HepG2 (cell line): ENCODE results near the gene SEMA4A. TPM values are rescaled to one million over a fixed set of nuclear protein-coding genes. Genes with fewer than 3 reads are reported as not detected.

Experiments
- ATF7 ChIP-seq, 2 experiments: fragments of 450-650 bp in 1 of 2; sonication (generic) in 1 of 2; formaldehyde crosslinking in 1 of 2; IDR thresholded peaks; 2 replicates each; pipeline versions ENCODE4 v1.4.0 to v1.6.1; 2016 to 2020; ENCODE audit warnings: antibody characterized with exemption in 1 of 2, mild to moderate bottlenecking in 1 of 2, missing genetic modification reagents in 1 of 2
- BCL6 ChIP-seq: IDR thresholded peaks from 2 replicates; pipeline ENCODE4 v1.6.1; 2016; ENCODE audit warnings: missing genetic modification reagents, missing compliant biosample characterization
- BRD4 ChIP-seq: sonication (generic); formaldehyde crosslinking; IDR thresholded peaks from 2 replicates; pipeline ENCODE4 v1.4.0; 2020; ENCODE audit warnings: missing genetic modification reagents
- CBX1 ChIP-seq: IDR thresholded peaks from one replicate; pipeline ENCODE4 v1.6.1; 2016; ENCODE audit warnings: antibody characterized with exemption, low read depth
- DPF2 ChIP-seq: sonication (generic); formaldehyde crosslinking; IDR thresholded peaks from 2 replicates; pipeline ENCODE4 v1.4.0; 2020; ENCODE audit warnings: mild to moderate bottlenecking, low read depth, missing genetic modification reagents, borderline replicate concordance
- FIP1L1 ChIP-seq: fragments of 200-400 bp; formaldehyde crosslinking; IDR thresholded peaks from 2 replicates; pipeline ENCODE4 v1.6.1; 2018; ENCODE audit warnings: low read depth, mild to moderate bottlenecking, low read length, moderate library complexity, borderline replicate concordance; ENCODE audit not compliant: insufficient read depth
- KAT8 ChIP-seq: IDR thresholded peaks from 2 replicates; pipeline ENCODE4 v1.6.1; 2016; ENCODE audit warnings: missing genetic modification reagents, missing compliant biosample characterization
- KDM3A ChIP-seq: IDR thresholded peaks from 2 replicates; pipeline ENCODE4 v1.6.1; 2018; ENCODE audit warnings: low read depth, missing compliant biosample characterization
- NPAS2 ChIP-seq: sonication (generic); formaldehyde crosslinking; IDR thresholded peaks from 2 replicates; pipeline ENCODE4 v1.8.0; 2022; ENCODE audit warnings: mild to moderate bottlenecking, missing genetic modification reagents, borderline replicate concordance
- PHF8 ChIP-seq: sonication (generic); formaldehyde crosslinking; IDR thresholded peaks from 2 replicates; pipeline ENCODE4 v1.5.0; 2020; ENCODE audit warnings: missing genetic modification reagents
- REPIN1 ChIP-seq: sonication (generic); formaldehyde crosslinking; IDR thresholded peaks from 2 replicates; pipeline ENCODE4 v1.8.0; 2022; ENCODE audit warnings: missing genetic modification reagents, low read depth, mild to moderate bottlenecking, borderline replicate concordance
- SP1 ChIP-seq, 2 experiments: fragments of 450-650 bp in 1 of 2; sonication (generic) in 1 of 2; formaldehyde crosslinking in 1 of 2; IDR thresholded peaks; 2 replicates each; pipeline versions ENCODE4 v1.4.0 to v1.6.1; 2016 to 2020; ENCODE audit warnings: missing genetic modification reagents in 1 of 2
- SRF ChIP-seq: IDR thresholded peaks from 2 replicates; pipeline ENCODE4 v1.6.1; 2011; ENCODE audit warnings: mild to moderate bottlenecking, low read depth, low read length, moderate library complexity
- XRCC5 ChIP-seq: fragments of 200-400 bp; formaldehyde crosslinking; optimal IDR thresholded peaks from 2 replicates; pipeline ENCODE3; 2017; ENCODE audit warnings: mild to moderate bottlenecking, low read length
- YY1 ChIP-seq: IDR thresholded peaks from 2 replicates; pipeline ENCODE4 v1.6.1; 2011; ENCODE audit warnings: low read length, low read depth, moderate library complexity, mild to moderate bottlenecking; ENCODE audit not compliant: insufficient read depth, insufficient replicate concordance
- ZNF570 ChIP-seq: sonication (generic); formaldehyde crosslinking; IDR thresholded peaks from 2 replicates; pipeline ENCODE4 v1.4.0; 2020; ENCODE audit warnings: mild to moderate bottlenecking, missing genetic modification reagents, borderline replicate concordance
- ZSCAN30 ChIP-seq: sonication (generic); formaldehyde crosslinking; IDR thresholded peaks from 2 replicates; pipeline ENCODE4 v1.5.0; 2020; ENCODE audit warnings: mild to moderate bottlenecking, missing genetic modification reagents
- polyA plus RNA-seq, 8 experiments: library from polyadenylated mRNA; depleted of rRNA in 3 of 8; stranded (reverse) in 7 of 8; unstranded in 1 of 8; fragments of >200 nt; fragmentation: Illumina TruSeq in 4 of 8; extraction: Trizol in 4 of 8; gene quantifications; 2 replicates each; pipeline versions ENCODE4 v1.2.1 to v1.2.3, GENCODE V29; 2011 to 2016; ENCODE audit warnings: low read depth in 4 of 8, missing spikeins in 1 of 8, mixed read lengths in 1 of 8; ENCODE audit not compliant: insufficient read depth in 1 of 8
- total RNA-seq, 5 experiments: library from RNA; depleted of rRNA; stranded (reverse); fragments of >200 nt; fragmentation: Illumina TruSeq; extraction: Trizol; gene quantifications; 2 replicates each; pipeline ENCODE4 v1.2.3, GENCODE V29; 2016; ENCODE audit warnings: low read depth in 1 of 5
- TF ChIP-seq, protein P1 (sequence below): sonication (generic); formaldehyde crosslinking; IDR thresholded peaks from 2 replicates; pipeline ENCODE4 v1.5.0; 2020; ENCODE audit warnings: mild to moderate bottlenecking, missing genetic modification reagents, borderline replicate concordance
- TF ChIP-seq, protein P2 (sequence below): conservative IDR thresholded peaks from 2 replicates; pipeline ENCODE4 v1.6.1; 2018; ENCODE audit warnings: missing genetic modification reagents
- TF ChIP-seq, protein P3 (sequence below): sonication (generic); formaldehyde crosslinking; IDR thresholded peaks from 2 replicates; pipeline ENCODE4 v1.4.0; 2020; ENCODE audit warnings: mild to moderate bottlenecking, missing genetic modification reagents, borderline replicate concordance

SEMA4A gene
- total and polyA plus RNA-seq, 2 of the 13 experiments (the other 11 are each of a cell fraction or from before 2014, with no cell fraction given) = 0.09 to 0.20 TPM

DNA sequence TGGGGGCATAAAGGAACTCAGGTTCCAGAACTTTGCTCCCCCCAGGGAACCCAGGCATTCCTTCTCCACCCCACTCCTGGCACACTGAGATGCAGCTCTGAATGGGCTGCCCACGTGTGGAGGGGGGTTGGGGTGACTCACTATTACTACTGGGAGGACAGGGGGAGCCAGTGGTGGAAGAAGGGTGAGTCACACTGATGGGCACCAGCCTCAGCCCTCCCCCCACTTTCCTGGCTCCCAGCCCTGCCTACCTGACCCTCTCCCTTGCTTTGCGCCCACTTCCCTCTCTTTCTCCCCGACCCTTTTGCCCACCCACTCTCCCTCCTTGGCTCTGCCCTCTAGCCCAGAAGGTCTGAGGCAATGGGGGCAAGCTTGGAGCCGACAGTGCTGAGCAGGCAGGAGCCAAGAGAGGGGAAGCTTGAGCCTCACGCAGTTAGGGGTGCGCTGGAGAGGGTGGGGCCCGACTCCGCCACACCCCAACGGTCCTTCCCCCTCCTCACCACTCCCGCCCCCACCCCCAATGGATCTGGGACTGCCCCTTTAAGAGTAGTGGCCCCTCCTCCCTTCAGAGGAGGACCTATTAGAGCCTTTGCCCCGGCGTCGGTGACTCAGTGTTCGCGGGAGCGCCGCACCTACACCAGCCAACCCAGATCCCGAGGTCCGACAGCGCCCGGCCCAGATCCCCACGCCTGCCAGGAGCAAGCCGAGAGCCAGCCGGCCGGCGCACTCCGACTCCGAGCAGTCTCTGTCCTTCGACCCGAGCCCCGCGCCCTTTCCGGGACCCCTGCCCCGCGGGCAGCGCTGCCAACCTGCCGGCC, 39.1 kb upstream of the SEMA4A start, which contains the start of gene LMNA (continued):
- TF ChIP-seq, protein P1, sequence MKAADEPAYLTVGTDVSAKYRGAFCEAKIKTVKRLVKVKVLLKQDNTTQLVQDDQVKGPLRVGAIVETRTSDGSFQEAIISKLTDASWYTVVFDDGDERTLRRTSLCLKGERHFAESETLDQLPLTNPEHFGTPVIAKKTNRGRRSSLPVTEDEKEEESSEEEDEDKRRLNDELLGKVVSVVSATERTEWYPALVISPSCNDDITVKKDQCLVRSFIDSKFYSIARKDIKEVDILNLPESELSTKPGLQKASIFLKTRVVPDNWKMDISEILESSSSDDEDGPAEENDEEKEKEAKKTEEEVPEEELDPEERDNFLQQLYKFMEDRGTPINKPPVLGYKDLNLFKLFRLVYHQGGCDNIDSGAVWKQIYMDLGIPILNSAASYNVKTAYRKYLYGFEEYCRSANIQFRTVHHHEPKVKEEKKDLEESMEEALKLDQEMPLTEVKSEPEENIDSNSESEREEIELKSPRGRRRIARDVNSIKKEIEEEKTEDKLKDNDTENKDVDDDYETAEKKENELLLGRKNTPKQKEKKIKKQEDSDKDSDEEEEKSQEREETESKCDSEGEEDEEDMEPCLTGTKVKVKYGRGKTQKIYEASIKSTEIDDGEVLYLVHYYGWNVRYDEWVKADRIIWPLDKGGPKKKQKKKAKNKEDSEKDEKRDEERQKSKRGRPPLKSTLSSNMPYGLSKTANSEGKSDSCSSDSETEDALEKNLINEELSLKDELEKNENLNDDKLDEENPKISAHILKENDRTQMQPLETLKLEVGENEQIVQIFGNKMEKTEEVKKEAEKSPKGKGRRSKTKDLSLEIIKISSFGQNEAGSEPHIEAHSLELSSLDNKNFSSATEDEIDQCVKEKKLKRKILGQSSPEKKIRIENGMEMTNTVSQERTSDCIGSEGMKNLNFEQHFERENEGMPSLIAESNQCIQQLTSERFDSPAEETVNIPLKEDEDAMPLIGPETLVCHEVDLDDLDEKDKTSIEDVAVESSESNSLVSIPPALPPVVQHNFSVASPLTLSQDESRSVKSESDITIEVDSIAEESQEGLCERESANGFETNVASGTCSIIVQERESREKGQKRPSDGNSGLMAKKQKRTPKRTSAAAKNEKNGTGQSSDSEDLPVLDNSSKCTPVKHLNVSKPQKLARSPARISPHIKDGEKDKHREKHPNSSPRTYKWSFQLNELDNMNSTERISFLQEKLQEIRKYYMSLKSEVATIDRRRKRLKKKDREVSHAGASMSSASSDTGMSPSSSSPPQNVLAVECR (CRISPR knock-in tag) = peak; percentile 87; the same call in 1 of the 2 replicates
- TF ChIP-seq BRD4 (CRISPR knock-in tag) (no peak), KDM3A (CRISPR knock-in tag) (no peak), FIP1L1 (no peak), NPAS2 (no peak), CBX1 (no peak), REPIN1 (CRISPR knock-in tag) (no peak), ZNF570 (CRISPR knock-in tag) (no peak), KAT8 (CRISPR knock-in tag) (no peak; the same call in 1 of the 2 replicates), BCL6 (CRISPR knock-in tag) (peak; percentile 23; the same call in 1 of the 2 replicates), DPF2 (CRISPR knock-in tag) (peak; percentile 46; the same call in 1 of the 2 replicates), ZSCAN30 (CRISPR knock-in tag) (no peak), SRF (no peak), PHF8 (CRISPR knock-in tag) (peak; percentile 56; the same call in 1 of the 2 replicates), ATF7 (IDR thresholded peaks at IDR 0.05) (no peak; the same call in 1 of the 2 replicates), ATF7 (CRISPR knock-in tag; IDR thresholded peaks at IDR 0.05) (peak; percentile 8; the same call in 1 of the 2 replicates), YY1 (peak; percentile 17), SP1 (IDR thresholded peaks at IDR 0.05) (no peak), SP1 (CRISPR knock-in tag; IDR thresholded peaks at IDR 0.05) (no peak; the same call in 1 of the 2 replicates), XRCC5 (peak; percentile 27)
- TF ChIP-seq, protein P2, sequence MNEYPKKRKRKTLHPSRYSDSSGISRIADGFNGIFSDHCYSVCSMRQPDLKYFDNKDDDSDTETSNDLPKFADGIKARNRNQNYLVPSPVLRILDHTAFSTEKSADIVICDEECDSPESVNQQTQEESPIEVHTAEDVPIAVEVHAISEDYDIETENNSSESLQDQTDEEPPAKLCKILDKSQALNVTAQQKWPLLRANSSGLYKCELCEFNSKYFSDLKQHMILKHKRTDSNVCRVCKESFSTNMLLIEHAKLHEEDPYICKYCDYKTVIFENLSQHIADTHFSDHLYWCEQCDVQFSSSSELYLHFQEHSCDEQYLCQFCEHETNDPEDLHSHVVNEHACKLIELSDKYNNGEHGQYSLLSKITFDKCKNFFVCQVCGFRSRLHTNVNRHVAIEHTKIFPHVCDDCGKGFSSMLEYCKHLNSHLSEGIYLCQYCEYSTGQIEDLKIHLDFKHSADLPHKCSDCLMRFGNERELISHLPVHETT = peak; percentile 28; the same call in 1 of the 2 replicates
- TF ChIP-seq, protein P3, sequence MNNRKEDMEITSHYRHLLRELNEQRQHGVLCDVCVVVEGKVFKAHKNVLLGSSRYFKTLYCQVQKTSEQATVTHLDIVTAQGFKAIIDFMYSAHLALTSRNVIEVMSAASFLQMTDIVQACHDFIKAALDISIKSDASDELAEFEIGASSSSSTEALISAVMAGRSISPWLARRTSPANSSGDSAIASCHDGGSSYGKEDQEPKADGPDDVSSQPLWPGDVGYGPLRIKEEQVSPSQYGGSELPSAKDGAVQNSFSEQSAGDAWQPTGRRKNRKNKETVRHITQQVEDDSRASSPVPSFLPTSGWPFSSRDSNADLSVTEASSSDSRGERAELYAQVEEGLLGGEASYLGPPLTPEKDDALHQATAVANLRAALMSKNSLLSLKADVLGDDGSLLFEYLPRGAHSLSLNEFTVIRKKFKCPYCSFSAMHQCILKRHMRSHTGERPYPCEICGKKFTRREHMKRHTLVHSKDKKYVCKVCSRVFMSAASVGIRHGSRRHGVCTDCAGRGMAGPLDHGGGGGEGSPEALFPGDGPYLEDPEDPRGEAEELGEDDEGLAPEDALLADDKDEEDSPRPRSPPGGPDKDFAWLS = no peak
